Thyroid gland (tissue), 4 donors: Measurements from ENCODE around the gene EPB41L4A. TPM values are rescaled to one million over a fixed set of nuclear protein-coding genes. Genes with fewer than 3 reads are reported as not detected.

Experiments
- DNase-seq, 2 donors: peaks; one replicate each; pipeline ENCODE4 v3.0.0-alpha.2; 2019
- H3K27ac ChIP-seq, 3 donors: fragments of 200-600 bp; sonication (generic); 1 replicate in 2 of 3; 2 replicates in 1 of 3; pipeline ENCODE4 v1.5.1; 2016 to 2019; ENCODE audit warnings: mild to moderate bottlenecking in 1 of 3, moderate library complexity in 1 of 3
- H3K27me3 ChIP-seq: fragments of 200-600 bp; sonication (generic); one replicate; pipeline ENCODE4 v1.5.1; 2019
- H3K36me3 ChIP-seq, 2 donors: fragments of 200-600 bp; sonication (generic); one replicate each; pipeline ENCODE4 v1.5.1; 2016 to 2019
- H3K4me1 ChIP-seq, 2 donors: fragments of 200-600 bp; sonication (generic); one replicate each; pipeline ENCODE4 v1.5.1; 2017 to 2019
- H3K4me3 ChIP-seq, 3 donors: fragments of 200-600 bp; sonication (generic); replicated peaks in 1 of 3; 1 replicate in 2 of 3; 2 replicates in 1 of 3; pipeline ENCODE4 v1.5.1; 2016; ENCODE audit warnings: mild to moderate bottlenecking in 1 of 3
- H3K9me3 ChIP-seq: fragments of 200-600 bp; sonication (generic); one replicate; pipeline ENCODE4 v1.5.1; 2017
- POLR2A ChIP-seq, 2 donors: fragments of 450-650 bp; IDR thresholded peaks; one replicate each; pipeline ENCODE4 v1.6.1; 2017; ENCODE audit warnings: antibody characterized with exemption in 2 of 2, mild to moderate bottlenecking in 2 of 2, moderate library complexity in 1 of 2
- WGBS, 2 donors: methylation state at CpG; one replicate each; pipeline ENCODE4 v1.1.5; 2017; 5-methylcytosine and 5-hydroxymethylcytosine counted together
- intact Hi-C: fragments of 100-400 bp; cut with DNase I; formaldehyde crosslinking; loops from one replicate; pipeline ENCODE4 v1.15.1; 2023
- total RNA-seq, 4 donors: library from RNA; depleted of rRNA; stranded (reverse); fragments of >200 nt; gene quantifications; one replicate each; pipeline ENCODE4 v1.2.3, GENCODE V29; 2016
- TF ChIP-seq, protein P1 (sequence below), 6 experiments: fragments of 200-600 bp in 3 of 6; fragments of 450-650 bp in 3 of 6; sonication (generic) in 3 of 6; IDR thresholded peaks; one replicate each; pipeline ENCODE4 v1.5.1; 2016 to 2019; ENCODE audit warnings: antibody characterized with exemption in 6 of 6, mild to moderate bottlenecking in 2 of 6, inconsistent platforms in 1 of 6, moderate library complexity in 1 of 6

EPB41L4A gene
- total RNA-seq, 4 donors from 2014 or later: 31.9 to 44.2 (median 37.5) TPM

- Histone ChIP-seq H3K9me3 (no peaks in the 10 kb centered on the region), H3K36me3 (no peaks in the 10 kb centered on the region), H3K27ac (no peak overlapping the region), H3K27me3 (no peaks in the 10 kb centered on the region), H3K4me1 (peaks cover 0 to 18% of the 10 kb centered on the region in 2 donors), H3K4me3 (no peak overlapping the region)
- DNase-seq: no peak
- intact Hi-C loops: no loop called here
- TF ChIP-seq POLR2A (IDR thresholded peaks at IDR 0.05): no peak
- TF ChIP-seq, protein P1, sequence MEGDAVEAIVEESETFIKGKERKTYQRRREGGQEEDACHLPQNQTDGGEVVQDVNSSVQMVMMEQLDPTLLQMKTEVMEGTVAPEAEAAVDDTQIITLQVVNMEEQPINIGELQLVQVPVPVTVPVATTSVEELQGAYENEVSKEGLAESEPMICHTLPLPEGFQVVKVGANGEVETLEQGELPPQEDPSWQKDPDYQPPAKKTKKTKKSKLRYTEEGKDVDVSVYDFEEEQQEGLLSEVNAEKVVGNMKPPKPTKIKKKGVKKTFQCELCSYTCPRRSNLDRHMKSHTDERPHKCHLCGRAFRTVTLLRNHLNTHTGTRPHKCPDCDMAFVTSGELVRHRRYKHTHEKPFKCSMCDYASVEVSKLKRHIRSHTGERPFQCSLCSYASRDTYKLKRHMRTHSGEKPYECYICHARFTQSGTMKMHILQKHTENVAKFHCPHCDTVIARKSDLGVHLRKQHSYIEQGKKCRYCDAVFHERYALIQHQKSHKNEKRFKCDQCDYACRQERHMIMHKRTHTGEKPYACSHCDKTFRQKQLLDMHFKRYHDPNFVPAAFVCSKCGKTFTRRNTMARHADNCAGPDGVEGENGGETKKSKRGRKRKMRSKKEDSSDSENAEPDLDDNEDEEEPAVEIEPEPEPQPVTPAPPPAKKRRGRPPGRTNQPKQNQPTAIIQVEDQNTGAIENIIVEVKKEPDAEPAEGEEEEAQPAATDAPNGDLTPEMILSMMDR (IDR thresholded peaks at IDR 0.05): no peak
- WGBS, 2 donors: 82 to 91% methylated on average over 3 of the region's 3 CpGs
Observed at GRCh38 chr5:112356178-112356956, 62.7 kb downstream of the EPB41L4A start.

GRCh38 chr5:112355058-112355685 lies 63.9 kb downstream of the EPB41L4A start:
- Histone ChIP-seq H3K4me1 (peaks cover 0 to 18% of the 10 kb centered on the region in 2 donors), H3K9me3 (no peaks in the 10 kb centered on the region), H3K27me3 (no peaks in the 10 kb centered on the region), H3K27ac (no peak overlapping the region), H3K36me3 (no peaks in the 10 kb centered on the region), H3K4me3 (no peak overlapping the region)
- DNase-seq: no peak
- no peak for TF ChIP-seq POLR2A (IDR thresholded peaks at IDR 0.05)
- 88 to 91% methylated on average over 5 of the region's 5 CpGs for WGBS, 2 donors
- intact Hi-C loops: no loop called here

GRCh38 chr5:112353678-112354077 lies 65.4 kb downstream of the EPB41L4A start:
- no peak for TF ChIP-seq POLR2A (IDR thresholded peaks at IDR 0.05)
- TF ChIP-seq, protein P1 (IDR thresholded peaks at IDR 0.05): no peak

GRCh38 chr5:112351225-112351624 lies 67.9 kb downstream of the EPB41L4A start:
- 87 to 94% methylated on average over 3 of the region's 3 CpGs for WGBS, 2 donors
- Histone ChIP-seq H3K9me3 (no peaks in the 10 kb centered on the region), H3K4me3 (no peak overlapping the region), H3K27ac (no peak overlapping the region), H3K36me3 (no peaks in the 10 kb centered on the region), H3K27me3 (no peaks in the 10 kb centered on the region), H3K4me1 (peaks cover 0 to 10% of the 10 kb centered on the region in 2 donors)
- intact Hi-C loops: no loop called here
- TF ChIP-seq POLR2A (IDR thresholded peaks at IDR 0.05): no peak
- TF ChIP-seq, protein P1 (IDR thresholded peaks at IDR 0.05): no peak
- DNase-seq: no peak

More at GRCh38 chr5:112353678-112354077, 65.4 kb downstream of the EPB41L4A start:
- H3K27ac ChIP-seq: no peak overlapping the region
- no peak for DNase-seq
- H3K4me1 ChIP-seq: peaks cover 0 to 15% of the 10 kb centered on the region in 2 donors
- WGBS, 2 donors: 86 to 92% methylated on average over 2 of the region's 3 CpGs
- H3K36me3 ChIP-seq: no peaks in the 10 kb centered on the region
- no peaks in the 10 kb centered on the region for H3K9me3 ChIP-seq
- no peak overlapping the region for H3K4me3 ChIP-seq
- intact Hi-C loops: no loop called here
- H3K27me3 ChIP-seq: no peaks in the 10 kb centered on the region

- TF ChIP-seq, protein P1 (IDR thresholded peaks at IDR 0.05): no peak
- no peak for TF ChIP-seq POLR2A (IDR thresholded peaks at IDR 0.05)
Observed at GRCh38 chr5:112350626-112351025, 68.5 kb downstream of the EPB41L4A start.

More at GRCh38 chr5:112350626-112351025, 68.5 kb downstream of the EPB41L4A start:
- Histone ChIP-seq H3K4me3 (no peak overlapping the region), H3K27ac (no peak overlapping the region), H3K36me3 (no peaks in the 10 kb centered on the region), H3K4me1 (peaks cover 0 to 10% of the 10 kb centered on the region in 2 donors), H3K27me3 (no peaks in the 10 kb centered on the region), H3K9me3 (no peaks in the 10 kb centered on the region)
- 91 to 95% methylated on average over 2 of the region's 2 CpGs for WGBS, 2 donors
- DNase-seq: no peak
- intact Hi-C loops: no loop called here
